NCI-H2107 (cell line): ENCODE results near the gene CHRDL2.

ENCODE experiments used
- DNase-seq: peaks from one replicate; lab custom pipeline; 2025; lab: John Stamatoyannopoulos, UW

Gene CHRDL2

GRCh38 chr11:74684661-74685060, 46.6 kb downstream of the CHRDL2 start:
- no peak for DNase-seq

- no peak for DNase-seq
Measured at GRCh38 chr11:74683941-74684481, 47.2 kb downstream of the CHRDL2 start.

- no peak for DNase-seq
Measured at GRCh38 chr11:74683279-74683871, 47.9 kb downstream of the CHRDL2 start.

GRCh38 chr11:74682731-74683278, 48.4 kb downstream of the CHRDL2 start:
- no peak for DNase-seq

- DNase-seq = no peak
Measured at GRCh38 chr11:74681686-74682651, 49.3 kb downstream of the CHRDL2 start.

- DNase-seq = no peak
Measured at GRCh38 chr11:74680703-74681531, 50.3 kb downstream of the CHRDL2 start.

GRCh38 chr11:74680035-74680671, 51.1 kb downstream of the CHRDL2 start:
- no peak for DNase-seq

GRCh38 chr11:74679513-74679865, 51.7 kb downstream of the CHRDL2 start:
- no peak for DNase-seq

GRCh38 chr11:74678591-74679512, 52.4 kb downstream of the CHRDL2 start:
- no peak for DNase-seq

- no peak for DNase-seq
Measured at GRCh38 chr11:74678041-74678440, 53.2 kb downstream of the CHRDL2 start.

GRCh38 chr11:74677131-74677530, 54.1 kb downstream of the CHRDL2 start:
- no peak for DNase-seq

GRCh38 chr11:74676596-74676995, 54.6 kb downstream of the CHRDL2 start:
- no peak for DNase-seq

- DNase-seq = no peak
Measured at GRCh38 chr11:74675761-74676160, 55.5 kb downstream of the CHRDL2 start.

- DNase-seq = no peak
Measured at GRCh38 chr11:74673693-74674360, 57.4 kb downstream of the CHRDL2 start.

GRCh38 chr11:74672956-74673692, 58.1 kb downstream of the CHRDL2 start:
- DNase-seq = no peak

GRCh38 chr11:74672332-74672955, 58.8 kb downstream of the CHRDL2 start:
- DNase-seq = no peak

- DNase-seq = no peak
Measured at GRCh38 chr11:74671520-74672196, 59.6 kb downstream of the CHRDL2 start.

- no peak for DNase-seq
Measured at GRCh38 chr11:74670171-74670570, 61.1 kb downstream of the CHRDL2 start.
